NCI-H2227 treated with DMSO at 0.1 percent for 48 hours (cell line): ENCODE data around the gene ARL2BP.
A peak's percentile ranks its signal among the peaks of the same experiment; 100 is the strongest.
"Not testable (repeated sequence)": the region's sequence is repeated elsewhere in the genome, so short reads cannot be mapped to it uniquely, and the experiment has no call there.

Experiments used
- DNase-seq: peaks from one replicate; lab custom pipeline; 2025; lab: John Stamatoyannopoulos, UW

ARL2BP gene

DNA sequence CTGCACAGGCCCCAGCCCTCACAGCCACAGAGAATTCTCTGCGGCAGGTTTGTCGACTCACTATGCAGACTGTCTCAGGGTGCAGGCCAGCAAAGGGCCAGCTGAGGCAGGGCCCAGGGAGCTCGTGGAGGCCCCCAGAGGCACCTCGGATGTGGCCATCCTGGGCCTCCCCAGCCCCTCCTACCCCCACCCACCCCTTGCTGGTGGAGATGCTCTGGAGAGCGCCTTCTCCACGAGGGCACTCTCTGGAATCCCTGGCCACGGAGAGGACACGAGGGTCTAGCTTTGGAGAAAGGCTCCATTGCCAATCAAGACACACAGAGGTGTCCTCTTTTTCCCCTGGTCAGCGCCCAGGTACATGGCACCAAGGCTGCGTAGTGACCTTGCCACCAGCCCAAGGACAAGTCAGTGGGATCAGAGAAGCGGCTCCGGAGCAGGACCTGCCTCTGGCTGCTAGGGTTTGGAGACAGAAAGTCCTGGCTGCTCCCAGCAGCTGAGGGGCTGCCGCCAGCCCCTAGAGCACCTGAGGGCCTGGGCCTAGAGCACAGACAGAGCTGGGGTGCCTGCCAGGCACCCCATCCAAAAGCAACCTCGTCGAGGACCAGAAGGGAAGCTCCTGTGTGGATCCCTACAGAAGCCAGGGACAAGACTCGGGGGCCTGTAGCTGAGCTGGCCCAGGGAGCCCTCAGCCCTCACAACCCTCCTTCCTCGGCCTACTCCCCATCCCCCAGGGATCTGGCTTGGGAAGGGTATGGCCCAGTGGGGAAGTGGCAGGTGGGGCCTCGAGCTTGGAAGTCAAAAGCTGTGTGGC lies 18.7 kb downstream of the ARL2BP start:
- DNase-seq, result no peak

DNA sequence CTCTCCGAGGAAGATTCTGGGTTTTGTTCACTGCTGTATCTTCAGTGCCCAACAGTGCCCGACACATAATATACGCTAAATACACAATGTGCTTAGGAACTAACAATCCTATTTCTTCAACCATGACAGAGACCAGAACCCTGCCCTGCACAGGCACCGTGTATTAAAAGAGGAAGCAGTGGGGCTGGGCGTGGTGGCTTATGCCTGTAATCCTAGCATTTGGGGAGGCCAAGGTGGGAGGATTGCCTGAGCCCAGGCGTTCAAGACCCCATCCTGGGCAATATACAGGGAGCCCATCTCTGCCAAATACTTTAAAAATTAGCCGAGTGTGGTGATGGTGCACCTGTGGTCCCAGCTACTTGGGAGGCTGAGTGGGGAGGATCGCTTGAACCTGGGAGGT lies 19.3 kb downstream of the ARL2BP start:
- no peak for DNase-seq

DNA sequence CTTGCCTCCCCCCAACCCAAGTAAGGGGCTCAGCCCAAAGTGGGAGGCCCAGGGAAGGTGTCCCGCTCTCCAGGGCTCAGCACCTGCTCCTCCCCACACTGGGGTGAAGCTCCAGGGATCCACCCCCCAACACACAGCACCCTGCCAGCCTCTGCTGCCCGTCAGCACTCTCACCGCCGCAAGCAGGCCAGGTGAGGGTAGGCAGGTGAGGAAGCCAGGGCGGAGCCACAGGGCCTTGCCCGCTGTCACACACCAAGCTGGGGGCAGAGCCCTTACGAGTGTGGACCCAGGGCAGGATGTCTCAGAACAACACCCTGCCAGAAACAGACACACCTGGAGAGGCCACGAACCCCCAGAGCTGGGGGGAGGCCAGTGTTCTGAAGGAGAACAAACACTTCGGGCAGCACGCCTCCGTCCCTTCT lies 19.9 kb downstream of the ARL2BP start:
- DNase-seq, result no peak

DNA sequence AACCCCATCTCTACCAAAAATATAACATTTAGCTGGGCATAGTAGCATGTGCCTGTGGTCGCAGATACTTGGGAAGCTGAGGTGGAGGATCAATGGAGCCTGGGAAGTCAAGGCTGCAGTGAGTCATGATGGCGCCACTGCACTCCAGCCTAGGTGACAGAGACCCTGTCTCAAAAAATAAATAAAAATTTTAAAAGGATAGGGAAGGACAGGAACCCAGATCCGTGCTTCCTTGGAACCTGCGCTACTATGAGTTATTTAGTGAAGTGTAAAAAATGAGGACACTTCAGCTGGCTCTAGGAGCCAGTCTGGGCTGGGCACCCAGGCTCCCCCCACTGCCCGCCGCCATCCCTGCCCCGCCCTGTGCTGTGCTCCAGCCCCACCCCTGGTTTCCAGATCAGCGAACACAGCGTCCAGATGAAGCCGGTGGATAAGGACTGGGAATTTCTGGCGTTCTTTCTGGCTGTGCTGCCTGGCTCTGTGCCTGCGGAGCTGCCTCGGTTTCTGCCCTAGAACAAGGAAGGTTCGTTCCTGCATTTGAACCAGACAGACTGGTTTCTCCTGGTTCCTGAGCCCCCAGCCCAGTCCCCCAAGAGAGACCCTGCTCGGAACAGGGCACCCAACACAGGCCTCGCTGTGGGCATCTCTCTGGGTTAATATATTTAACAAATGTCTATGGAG lies 20.9 kb downstream of the ARL2BP start:
- peak; percentile 32 for DNase-seq

DNA sequence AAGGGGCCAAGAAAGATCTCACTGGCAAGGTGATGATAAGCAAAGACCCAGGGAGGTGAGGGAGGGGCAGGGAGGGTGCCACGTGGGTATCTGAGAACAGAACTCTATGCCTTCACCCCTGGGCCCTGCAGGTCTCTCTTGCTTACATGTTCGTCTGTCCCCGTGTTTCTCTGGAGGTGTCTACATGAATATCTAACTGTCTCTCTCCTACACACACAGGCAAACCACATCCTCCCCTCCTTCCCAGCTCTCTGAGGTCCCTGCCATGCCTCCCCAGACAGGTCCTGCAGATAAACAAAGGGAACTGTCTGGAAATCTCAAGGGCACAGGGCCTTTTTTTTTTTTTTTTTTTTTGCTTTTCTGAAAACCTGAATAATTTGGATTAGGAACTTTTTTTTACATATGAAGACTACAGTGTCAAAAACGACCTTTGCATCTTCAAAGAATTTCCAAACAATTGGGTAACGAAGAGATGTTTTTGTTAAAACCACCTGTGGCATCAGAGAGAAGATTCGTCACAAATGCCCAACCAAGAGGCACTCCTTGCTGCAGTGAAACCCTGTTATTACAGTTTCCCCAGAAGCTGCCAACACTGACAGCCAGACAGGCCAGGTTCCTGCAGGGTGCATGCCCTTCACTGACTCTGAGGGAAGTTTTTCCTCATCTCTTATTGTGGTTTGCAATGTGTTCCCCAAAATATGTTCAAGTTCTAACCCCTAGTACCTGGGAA lies 21.6 kb downstream of the ARL2BP start:
- peak; percentile 1 for DNase-seq

DNA sequence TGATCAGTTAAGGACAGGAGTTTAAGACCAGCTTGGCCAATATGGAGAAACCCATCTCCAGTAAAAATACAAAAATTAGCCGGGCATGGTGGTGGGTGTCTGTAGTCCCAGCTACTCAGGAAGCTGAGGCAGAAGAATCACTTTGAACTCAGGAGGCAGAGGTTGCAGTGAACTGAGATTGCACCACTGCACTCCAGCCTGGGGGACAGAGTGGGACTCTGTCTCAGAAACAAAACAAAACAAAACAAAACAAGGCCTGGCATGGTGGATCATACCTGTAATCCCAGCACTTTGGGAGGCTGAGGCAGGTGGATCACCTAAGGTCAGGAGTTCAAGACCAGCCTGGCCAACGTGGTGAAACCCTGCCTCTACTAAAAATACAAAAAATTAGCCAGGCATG lies 22.3 kb downstream of the ARL2BP start:
- not testable (repeated sequence) for DNase-seq

DNA sequence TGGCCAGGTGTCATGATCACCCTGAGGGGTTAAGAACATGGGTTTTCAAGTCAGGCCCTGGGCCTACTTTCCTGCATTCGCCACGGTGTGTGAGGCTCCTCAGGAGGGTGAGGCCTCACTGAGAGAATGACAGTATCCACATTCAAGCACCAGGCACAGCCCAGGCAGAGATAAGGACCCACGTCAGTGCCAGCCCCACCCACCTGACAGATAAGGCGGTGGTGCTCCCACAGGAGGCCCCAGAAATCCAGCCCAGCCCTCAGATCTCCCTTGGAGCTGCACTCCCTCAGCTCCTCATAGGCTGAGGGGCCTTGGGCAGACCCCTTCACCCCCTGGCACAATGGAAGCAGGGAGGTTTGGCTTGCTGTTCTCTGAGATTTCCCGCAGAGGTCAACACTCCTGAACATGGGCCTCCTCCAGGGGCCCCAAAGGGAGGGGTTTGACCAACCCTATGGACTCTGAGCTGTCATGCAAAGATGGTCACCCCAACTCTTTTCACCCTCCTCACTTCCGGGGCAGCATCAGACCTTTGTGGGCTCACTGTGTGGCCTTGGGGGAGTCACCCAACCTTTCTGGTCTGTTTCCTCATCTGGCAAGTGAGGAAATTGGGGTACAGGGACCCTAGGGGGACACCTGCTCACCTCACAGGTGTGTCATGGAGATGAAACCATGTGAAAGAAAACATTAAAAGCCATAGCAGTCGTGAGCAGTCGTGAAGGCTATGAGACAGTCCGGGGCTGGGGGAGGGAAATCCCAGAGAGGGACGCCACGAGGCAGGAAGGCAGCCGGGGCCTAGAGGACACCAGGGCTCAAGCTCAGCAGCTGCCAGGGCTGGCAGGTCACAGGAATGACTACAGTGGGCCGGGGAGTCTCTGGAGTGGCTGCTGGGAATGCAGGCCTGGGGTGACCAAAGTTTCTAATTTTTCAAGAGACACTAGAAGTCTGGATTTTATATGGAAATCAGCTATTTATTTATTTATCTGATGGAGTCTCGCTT lies 24.0 kb downstream of the ARL2BP start:
- DNase-seq, result no peak

DNA sequence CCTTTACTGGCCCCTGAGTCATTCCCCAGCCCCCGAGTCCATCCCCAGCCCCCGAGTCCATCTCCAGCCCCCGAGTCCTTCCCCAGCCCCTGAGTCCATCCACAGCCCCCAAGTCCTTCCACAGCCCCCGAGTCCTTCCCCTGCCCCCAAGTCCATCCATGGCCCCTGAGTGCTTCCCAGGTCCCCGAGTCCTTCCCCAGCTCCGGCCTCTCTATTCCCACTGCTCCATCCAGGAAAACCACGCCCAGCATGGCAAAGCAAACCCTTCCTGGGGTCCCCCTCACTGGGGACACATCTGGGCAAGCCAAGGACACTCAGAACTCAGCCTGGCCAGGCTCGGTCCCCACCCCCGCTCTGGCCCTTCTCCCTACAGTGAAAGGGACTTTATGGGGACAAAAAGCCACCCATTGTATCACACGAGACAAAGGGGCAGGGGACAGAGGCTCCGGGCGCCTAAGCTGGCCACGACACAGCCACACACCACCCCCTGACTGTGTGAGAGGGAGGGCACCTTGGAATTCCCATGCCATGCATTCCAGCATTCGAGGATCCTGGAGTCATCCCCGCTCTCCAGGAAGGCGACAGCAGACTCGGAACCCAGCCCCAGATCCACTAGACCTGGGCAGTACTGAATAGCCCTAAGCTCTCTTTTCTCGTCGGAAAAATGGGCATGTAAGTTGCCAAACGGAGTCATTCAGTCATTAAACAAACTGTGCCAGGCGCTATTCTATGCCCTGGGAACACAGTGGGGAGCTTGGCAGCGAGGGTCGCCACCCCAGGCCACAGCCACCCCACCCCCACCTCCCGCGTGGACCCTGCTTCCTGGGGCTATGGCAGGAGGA lies 25.4 kb downstream of the ARL2BP start:
- no peak for DNase-seq

DNA sequence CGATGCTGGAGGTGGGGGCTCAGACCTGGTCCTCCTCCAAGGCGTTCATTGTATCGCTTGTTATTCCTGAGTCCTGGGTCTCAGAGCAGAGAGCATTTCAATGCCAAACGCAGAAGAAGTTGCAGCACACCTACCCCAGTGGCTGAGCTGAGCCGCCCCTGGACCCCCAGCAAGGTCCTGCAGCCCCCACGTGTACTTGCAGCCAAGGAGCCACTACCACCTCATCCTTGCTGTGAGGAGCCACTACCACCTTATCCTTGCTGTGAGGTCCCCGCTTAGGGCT lies 25.9 kb downstream of the ARL2BP start:
- no peak for DNase-seq

DNA sequence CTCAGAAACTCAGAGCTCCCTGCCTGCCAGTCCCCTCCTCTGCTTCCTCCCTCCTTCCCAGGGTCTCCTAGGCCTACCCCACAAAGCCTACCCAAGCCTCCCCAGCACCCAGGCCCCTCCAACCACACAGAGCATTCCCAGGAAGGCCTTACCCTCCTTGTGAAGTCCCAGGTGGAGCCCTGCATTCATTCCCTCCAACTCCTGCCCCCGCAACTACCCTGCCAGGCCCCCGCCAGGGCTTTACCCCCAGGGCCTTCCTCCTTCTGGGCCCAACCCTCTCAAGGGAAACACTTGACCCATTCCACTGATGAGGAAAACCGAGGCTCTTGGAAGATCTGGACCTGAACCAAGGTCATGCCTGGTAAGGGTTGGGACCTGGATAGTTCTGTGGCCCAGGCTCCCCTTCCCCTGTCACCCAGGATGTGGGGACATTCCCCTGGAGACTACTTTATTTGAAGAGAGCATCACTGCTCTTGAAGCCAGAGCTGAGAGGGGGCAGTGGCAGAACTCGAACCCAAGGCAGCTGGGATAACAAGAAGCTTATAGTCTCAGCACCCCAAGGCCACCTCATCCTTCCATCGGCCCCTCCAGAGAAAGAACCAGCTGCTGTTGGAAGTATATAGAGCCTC lies 26.9 kb downstream of the ARL2BP start:
- no peak for DNase-seq

DNA sequence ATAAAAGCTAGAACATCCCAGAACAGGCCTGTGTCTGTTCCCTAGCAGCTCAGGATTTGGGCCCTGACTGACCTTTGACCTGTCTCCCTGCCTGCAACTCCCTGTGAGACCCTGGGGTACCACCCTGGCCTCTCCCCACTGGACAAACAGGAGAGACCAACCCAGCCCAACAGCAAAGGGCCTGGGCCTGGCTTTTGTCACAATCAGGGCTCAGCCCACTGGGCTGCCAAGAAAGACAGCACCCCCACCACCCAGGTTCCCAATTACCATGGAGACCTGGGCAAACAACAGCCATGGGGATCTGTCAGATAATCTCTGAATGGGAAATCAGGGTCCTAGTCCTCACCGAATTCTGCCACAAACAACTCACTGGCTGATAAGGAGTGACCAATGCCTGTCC lies 28.3 kb downstream of the ARL2BP start:
- DNase-seq, result no peak

DNA sequence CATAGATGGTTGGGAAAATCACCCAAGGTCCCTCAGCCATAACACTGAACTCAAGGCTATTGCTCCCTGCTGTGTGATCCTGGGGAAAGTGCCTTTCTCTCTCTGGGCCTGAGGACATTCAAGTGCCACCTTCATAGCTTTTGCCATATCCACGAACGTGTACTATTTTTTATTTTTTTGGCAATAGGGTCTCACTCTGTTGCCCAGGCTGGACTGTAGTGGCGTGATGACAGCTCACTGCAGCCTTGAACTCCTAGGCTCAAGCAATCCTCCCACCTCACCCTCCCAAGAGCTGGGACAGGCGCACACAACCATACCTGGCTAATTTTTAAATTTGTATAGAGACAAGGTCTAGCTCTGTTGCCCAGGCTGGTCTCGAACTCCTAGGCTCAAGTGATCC lies 28.8 kb downstream of the ARL2BP start:
- DNase-seq, result no peak

DNA sequence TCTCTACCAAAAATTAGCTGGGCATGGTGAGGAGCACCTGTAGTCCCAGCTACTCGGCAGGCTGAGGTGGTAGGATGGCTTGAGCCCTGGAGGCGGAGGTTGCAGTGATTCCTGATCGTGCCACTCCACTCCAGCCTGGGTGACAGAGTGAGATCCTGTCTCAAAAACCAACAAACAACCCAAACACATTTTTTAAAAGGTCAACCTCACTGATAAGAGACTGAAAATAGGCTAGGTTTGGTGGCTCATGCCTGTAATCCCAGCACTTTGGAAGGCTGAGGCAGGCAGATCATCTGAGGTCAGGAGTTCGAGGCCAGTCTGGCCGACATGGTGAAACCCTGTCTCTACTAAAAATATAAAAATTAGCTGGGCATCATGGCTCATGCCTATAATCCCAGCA lies 30.9 kb downstream of the ARL2BP start:
- not testable (repeated sequence) for DNase-seq

DNA sequence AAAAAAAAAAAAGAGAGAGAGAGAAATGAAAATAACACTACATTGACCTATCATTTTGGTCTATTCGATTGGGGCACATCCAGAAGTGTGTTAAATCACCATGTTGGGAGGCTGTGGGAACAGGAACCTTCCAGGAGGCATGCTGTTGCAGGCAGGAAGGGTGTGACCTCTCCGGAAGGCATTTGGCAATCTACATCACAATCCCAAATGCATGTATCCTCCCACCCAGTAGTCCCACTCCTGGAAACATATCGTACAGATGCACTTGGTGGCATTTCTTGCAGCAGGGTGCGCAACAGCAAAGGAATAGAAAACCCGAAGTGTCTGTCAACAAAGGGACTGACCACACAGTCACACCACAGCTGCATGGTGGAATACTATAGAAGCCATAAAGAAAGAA lies 31.5 kb downstream of the ARL2BP start:
- no peak for DNase-seq

DNA sequence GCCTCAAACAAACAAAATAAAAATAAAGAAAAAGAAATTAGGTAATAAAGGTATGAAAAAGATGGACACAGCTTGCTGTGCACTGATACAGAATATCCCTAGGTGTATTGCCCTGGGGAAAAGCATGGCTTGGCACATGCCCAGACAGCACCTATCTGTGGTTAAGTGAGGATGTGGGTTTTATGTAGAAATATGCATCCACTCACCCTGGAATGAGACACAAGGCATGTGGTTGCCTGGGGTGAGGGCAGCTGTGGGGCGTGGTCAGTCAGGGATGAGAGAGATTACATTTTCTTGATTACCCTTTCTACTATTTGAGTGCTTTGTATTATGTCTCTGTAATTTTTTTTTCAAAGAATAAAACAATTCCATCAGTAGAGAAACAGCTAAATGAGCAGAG lies 32.5 kb downstream of the ARL2BP start:
- DNase-seq, result no peak

DNA sequence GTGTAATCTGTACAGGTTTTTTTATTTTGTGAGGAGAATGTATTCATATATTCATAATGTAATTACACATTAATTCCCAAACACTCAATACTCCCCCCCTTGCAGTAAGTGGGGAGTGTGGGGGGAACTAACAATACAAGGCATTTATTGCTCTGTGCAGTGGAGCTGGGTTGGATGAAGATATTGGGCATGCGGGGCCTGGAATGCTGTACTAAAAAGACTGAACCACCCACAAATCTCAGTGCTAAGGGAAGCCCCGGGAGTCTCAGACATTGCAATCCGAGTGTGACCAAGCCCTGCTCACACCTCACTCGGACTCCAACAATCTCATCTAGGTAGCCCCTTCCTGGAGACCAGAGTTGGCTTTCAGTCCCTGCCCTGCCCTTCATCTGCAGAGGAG lies 33.4 kb downstream of the ARL2BP start:
- no peak for DNase-seq

DNA sequence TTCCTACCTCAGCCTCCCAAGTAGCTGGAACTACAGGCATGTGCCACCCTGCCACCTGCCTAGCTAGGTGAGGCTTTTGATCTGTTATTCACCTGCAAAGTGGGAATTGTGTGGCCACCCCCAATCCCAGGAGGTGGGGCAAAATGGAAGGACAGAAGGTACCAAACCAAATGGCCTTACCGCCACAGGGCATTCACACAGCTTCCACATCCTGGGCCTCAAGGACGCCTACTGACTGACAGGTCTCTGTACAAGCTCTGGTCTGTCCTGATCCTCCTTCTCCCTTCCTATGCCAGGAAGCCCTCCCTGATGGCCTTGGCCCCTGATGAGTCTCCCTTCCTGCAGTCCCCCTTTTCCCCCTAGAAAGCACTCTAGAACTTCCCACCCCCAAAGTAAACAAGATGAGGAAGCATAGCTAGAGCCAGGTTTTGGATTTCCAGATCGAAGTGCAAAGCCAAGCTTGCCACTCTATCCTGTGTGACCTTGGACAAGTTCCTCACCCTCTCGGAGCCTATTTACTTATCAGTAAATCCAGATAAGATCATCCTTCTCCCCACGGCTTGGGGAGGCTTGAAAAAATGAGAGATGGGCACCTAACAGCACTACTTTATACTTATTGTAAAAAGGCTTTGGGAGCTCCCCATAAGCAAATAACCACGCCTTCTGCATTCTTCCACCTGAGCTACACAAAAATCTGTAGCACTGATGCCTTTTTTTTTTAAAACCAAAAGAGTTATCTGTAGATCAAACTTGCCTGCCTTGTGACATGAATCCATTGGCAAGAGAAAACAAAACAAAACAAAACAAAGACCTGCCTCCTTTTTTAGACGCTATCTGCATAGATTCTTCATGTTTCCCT lies 35.0 kb downstream of the ARL2BP start:
- no peak for DNase-seq

DNA sequence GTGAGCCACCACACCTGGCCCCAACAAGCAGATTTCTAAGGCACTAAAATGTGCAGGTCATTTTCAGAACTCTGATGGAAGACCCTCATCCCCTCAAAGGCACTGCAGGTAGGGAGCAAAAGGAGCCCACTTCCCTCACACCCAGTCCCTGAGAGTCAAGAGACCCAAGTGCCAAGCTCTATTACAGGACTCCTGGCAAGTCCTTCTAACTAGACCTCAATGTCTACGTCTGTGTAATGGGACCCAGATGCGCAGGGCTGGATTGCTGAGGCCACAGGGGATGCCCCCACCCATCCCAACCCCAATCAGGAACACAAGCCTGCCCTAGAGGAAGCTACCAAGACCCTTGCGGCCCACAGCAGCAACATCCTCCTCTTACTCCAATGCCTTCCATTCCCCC lies 36.7 kb downstream of the ARL2BP start:
- no peak for DNase-seq

DNA sequence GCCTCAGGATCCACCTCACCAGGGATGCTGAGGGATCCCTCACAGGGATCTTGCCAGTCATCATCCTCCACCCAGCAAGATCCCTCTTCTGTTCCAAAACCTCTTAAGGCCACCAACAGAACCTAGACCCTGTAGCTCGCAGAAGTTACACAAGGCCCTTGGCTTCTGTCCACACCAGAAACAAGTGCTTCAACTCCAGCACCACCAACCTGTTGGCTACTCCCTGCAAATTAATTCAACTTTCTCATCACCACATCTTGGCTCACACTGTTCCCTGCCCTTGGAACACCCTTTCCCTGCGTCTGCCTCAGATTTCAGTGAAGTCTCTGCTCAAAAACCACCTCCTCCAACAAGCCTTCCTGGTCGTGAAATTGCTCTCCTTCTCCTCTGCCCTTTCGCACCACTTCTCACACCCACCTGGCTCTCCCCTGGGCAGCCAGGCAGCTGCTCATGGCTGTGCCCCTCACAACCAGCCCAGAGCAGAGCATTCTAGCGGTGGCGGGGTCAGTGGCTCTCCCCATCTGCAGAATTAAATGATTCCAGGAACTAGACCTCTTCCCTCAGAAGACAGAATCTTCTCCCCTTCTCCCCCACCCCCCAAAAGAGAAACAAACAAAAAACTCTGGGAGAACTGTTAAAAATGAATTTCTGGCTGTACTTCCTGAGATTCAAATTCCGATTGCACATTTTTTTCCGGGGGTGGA lies 37.6 kb downstream of the ARL2BP start:
- DNase-seq, result no peak
